Suprapubic skin (tissue), 3 donors: ENCODE results near the gene SFRP2.

Source experiments
- EP300 ChIP-seq: sonication (generic); formaldehyde crosslinking; IDR thresholded peaks from one replicate; pipeline ENCODE4 v1.6.1; 2017; ENCODE audit warnings: antibody characterized with exemption
- POLR2A ChIP-seq, 2 donors: fragments of 450-650 bp; IDR thresholded peaks; one replicate each; pipeline ENCODE4 v1.6.1; 2017; ENCODE audit warnings: antibody characterized with exemption in 2 of 2, mild to moderate bottlenecking in 2 of 2, moderate library complexity in 2 of 2
- TF ChIP-seq, protein P1 (sequence below), 2 donors: fragments of 200-600 bp in 1 of 2; fragments of 450-650 bp in 1 of 2; sonication (generic) in 1 of 2; IDR thresholded peaks; one replicate each; pipeline ENCODE4 v1.5.1; 2016 to 2019; ENCODE audit warnings: antibody characterized with exemption in 2 of 2, mild to moderate bottlenecking in 1 of 2, moderate library complexity in 1 of 2

DNA sequence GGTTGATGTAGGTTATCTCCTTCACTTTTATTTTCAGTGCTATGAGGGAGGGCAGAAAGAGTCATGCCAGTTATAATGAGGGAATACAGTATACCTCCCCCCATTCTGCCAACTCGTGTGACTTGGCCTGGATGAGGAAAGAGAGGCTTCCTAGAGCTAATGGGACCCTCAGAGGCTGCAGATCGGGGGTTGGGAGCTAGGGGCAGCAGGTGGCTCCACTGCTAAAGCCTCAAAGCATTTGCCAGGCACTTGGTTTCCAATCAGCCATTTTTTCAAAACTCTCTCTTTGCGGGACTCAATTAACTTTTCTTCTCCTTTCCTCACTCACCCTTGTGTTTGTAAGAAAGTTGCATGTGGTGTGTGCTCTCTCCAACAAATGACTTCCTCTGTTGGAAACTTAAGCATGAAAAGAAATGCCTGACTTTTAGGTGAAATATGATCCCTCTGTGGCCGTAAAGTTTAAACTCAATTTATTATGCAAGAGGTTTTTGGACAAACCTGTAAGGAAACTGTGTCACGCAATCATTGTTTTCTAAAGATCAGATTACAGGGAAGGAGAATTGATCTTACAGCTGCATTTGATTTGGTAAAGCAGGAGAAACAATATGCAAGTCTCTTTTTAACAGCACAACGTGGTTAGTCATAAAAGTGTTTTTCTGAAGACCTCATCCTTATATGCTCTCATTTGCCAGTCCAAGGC lies 7.0 kb downstream of the SFRP2 start:
- TF ChIP-seq, protein P1, sequence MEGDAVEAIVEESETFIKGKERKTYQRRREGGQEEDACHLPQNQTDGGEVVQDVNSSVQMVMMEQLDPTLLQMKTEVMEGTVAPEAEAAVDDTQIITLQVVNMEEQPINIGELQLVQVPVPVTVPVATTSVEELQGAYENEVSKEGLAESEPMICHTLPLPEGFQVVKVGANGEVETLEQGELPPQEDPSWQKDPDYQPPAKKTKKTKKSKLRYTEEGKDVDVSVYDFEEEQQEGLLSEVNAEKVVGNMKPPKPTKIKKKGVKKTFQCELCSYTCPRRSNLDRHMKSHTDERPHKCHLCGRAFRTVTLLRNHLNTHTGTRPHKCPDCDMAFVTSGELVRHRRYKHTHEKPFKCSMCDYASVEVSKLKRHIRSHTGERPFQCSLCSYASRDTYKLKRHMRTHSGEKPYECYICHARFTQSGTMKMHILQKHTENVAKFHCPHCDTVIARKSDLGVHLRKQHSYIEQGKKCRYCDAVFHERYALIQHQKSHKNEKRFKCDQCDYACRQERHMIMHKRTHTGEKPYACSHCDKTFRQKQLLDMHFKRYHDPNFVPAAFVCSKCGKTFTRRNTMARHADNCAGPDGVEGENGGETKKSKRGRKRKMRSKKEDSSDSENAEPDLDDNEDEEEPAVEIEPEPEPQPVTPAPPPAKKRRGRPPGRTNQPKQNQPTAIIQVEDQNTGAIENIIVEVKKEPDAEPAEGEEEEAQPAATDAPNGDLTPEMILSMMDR (IDR thresholded peaks at IDR 0.05), result no peak
- TF ChIP-seq POLR2A (IDR thresholded peaks at IDR 0.05), result no peak
- TF ChIP-seq EP300, result no peak
